ENCODE results near the gene HMG20A. TPM values are rescaled to one million over a fixed set of nuclear protein-coding genes. Genes with fewer than 3 reads are reported as not detected.

Gene HMG20A
- total and polyA plus RNA-seq, 10 of the 15 experiments (the other 5 are each of a cell fraction or from before 2014, with no cell fraction given) = 30.0 to 98.7 (median 46.8) TPM

DNA sequence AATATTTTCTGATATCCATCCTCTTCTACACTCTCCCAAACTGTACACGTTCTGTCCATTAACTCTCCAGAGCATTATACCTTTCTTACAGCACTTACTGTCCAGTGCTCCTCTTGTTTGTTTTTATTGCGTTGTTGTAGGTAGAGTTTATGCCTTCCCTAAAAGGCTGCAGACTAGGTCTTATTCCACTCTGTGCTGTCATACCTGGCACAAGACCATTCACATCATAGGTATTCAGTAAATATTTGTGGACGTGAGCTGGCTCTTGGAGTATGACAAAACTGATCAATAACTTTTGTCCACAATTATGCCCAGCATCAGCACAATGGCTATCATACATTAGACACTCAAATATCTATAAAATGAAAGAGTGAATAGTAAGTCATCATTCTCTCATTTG lies 4.4 kb downstream of the HMG20A start:
- RAD21 ChIA-PET (ENCODE audit: unreplicated experiment) = interaction anchor here (0.9 to 3.0 kb wide), 7 partner anchors 16 to 238 kb away, joined by 3 to 15 read pairs (median 3); no protein-coding TSS in a partner anchor
- Histone ChIP-seq H3K4me3 (no peak overlapping the region), H3K9ac (ENCODE audit: control insufficient read depth, insufficient read depth, low read length) (no peak overlapping the region), H2AFZ (ENCODE audit: control insufficient read depth, low read depth, low read length) (no peak overlapping the region), H3K27me3 (replicated peaks in 1 of 2; ENCODE audit: control insufficient read depth in 2 of 2, insufficient read depth in 2 of 2, low read length in 1 of 2) (no peaks in the 10 kb centered on the region), H4K20me1 (ENCODE audit: control insufficient read depth, insufficient read depth) (no peaks in the 10 kb centered on the region), H3K79me2 (ENCODE audit: control insufficient read depth, insufficient read depth, low read length) (peaks cover 78% of the 10 kb centered on the region), H3K27ac (ENCODE audit: control insufficient read depth, insufficient read depth) (no peak overlapping the region), H3K4me2 (ENCODE audit: control insufficient read depth, insufficient read depth) (peak overlapping the region; percentile 4; the same call in 1 of the 2 replicates), H3K4me1 (ENCODE audit: control insufficient read depth, insufficient read depth, low read length) (peaks cover 3% of the 10 kb centered on the region), H3K9me3 (replicated peaks; ENCODE audit: control insufficient read depth, insufficient read depth, low read length) (no peaks in the 10 kb centered on the region), H3K36me3 (ENCODE audit: control insufficient read depth in 2 of 2, insufficient read depth in 2 of 2, low read length in 1 of 2) (no peaks in the 10 kb centered on the region)
- no peak for DNase-seq (ENCODE audit: low read depth, low spot score)
- no peak for ATAC-seq
- POLR2A ChIA-PET = interaction anchor here (0.6 to 1.0 kb wide), 2 partner anchors 9 to 195 kb away, joined by 3 read pairs; no protein-coding TSS in a partner anchor
- no peak for FAIRE-seq
- WGBS (ENCODE audit: insufficient coverage, insufficient replicate concordance, low lambda C conversion rate, missing lambda C conversion rate) = 97% methylated on average over 3 of the region's 3 CpGs
- SMC1A ChIA-PET (ENCODE audit: uncharacterized antibody, unreplicated experiment) = interaction anchor here (0.7 to 2.8 kb wide), 8 partner anchors 9 to 306 kb away, joined by 3 to 11 read pairs (median 4); no protein-coding TSS in a partner anchor
- intact Hi-C loops (cut with micrococcal nuclease; ENCODE audit: unreplicated experiment) (no loop called here), in situ Hi-C loops (cut with MboI) (no loop called here)
- BruUV-seq (replicated peaks) = no TSS peak
- CTCF ChIA-PET = interaction anchor here (0.9 to 2.3 kb wide), 6 partner anchors 9 to 238 kb away, joined by 3 to 12 read pairs (median 4); no protein-coding TSS in a partner anchor
- TF ChIP-seq NR2C1 (IDR thresholded peaks at IDR 0.05) = no peak
- no peak for TF ChIP-seq BACH1 (IDR thresholded peaks at IDR 0.05; ENCODE audit: borderline replicate concordance)
- no peak for TF ChIP-seq STAT3 (IDR thresholded peaks at IDR 0.05; ENCODE audit: low read depth, low read length)
- TF ChIP-seq, protein P1, sequence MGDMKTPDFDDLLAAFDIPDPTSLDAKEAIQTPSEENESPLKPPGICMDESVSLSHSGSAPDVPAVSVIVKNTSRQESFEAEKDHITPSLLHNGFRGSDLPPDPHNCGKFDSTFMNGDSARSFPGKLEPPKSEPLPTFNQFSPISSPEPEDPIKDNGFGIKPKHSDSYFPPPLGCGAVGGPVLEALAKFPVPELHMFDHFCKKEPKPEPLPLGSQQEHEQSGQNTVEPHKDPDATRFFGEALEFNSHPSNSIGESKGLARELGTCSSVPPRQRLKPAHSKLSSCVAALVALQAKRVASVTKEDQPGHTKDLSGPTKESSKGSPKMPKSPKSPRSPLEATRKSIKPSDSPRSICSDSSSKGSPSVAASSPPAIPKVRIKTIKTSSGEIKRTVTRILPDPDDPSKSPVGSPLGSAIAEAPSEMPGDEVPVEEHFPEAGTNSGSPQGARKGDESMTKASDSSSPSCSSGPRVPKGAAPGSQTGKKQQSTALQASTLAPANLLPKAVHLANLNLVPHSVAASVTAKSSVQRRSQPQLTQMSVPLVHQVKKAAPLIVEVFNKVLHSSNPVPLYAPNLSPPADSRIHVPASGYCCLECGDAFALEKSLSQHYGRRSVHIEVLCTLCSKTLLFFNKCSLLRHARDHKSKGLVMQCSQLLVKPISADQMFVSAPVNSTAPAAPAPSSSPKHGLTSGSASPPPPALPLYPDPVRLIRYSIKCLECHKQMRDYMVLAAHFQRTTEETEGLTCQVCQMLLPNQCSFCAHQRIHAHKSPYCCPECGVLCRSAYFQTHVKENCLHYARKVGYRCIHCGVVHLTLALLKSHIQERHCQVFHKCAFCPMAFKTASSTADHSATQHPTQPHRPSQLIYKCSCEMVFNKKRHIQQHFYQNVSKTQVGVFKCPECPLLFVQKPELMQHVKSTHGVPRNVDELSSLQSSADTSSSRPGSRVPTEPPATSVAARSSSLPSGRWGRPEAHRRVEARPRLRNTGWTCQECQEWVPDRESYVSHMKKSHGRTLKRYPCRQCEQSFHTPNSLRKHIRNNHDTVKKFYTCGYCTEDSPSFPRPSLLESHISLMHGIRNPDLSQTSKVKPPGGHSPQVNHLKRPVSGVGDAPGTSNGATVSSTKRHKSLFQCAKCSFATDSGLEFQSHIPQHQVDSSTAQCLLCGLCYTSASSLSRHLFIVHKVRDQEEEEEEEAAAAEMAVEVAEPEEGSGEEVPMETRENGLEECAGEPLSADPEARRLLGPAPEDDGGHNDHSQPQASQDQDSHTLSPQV (IDR thresholded peaks at IDR 0.05) = no peak
- no peak for TF ChIP-seq TCF3 (IDR thresholded peaks at IDR 0.05; ENCODE audit: borderline replicate concordance, insufficient read depth, low read depth, low read length)
- no peak for TF ChIP-seq CUX1 (IDR thresholded peaks at IDR 0.05; ENCODE audit: insufficient replicate concordance, low read depth, low read length)
- TF ChIP-seq, protein P2, sequence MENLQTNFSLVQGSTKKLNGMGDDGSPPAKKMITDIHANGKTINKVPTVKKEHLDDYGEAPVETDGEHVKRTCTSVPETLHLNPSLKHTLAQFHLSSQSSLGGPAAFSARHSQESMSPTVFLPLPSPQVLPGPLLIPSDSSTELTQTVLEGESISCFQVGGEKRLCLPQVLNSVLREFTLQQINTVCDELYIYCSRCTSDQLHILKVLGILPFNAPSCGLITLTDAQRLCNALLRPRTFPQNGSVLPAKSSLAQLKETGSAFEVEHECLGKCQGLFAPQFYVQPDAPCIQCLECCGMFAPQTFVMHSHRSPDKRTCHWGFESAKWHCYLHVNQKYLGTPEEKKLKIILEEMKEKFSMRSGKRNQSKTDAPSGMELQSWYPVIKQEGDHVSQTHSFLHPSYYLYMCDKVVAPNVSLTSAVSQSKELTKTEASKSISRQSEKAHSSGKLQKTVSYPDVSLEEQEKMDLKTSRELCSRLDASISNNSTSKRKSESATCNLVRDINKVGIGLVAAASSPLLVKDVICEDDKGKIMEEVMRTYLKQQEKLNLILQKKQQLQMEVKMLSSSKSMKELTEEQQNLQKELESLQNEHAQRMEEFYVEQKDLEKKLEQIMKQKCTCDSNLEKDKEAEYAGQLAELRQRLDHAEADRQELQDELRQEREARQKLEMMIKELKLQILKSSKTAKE (IDR thresholded peaks at IDR 0.05; ENCODE audit: low read depth, poor library complexity, severe bottlenecking) = no peak
